ENCODE results near the gene UROS. TPM values are rescaled to one million over a fixed set of nuclear protein-coding genes. Genes with fewer than 3 reads are reported as not detected.

The UROS gene
- total RNA-seq, 4 donors from 2014 or later, result 24.6 to 39.3 (median 32.4) TPM

DNA sequence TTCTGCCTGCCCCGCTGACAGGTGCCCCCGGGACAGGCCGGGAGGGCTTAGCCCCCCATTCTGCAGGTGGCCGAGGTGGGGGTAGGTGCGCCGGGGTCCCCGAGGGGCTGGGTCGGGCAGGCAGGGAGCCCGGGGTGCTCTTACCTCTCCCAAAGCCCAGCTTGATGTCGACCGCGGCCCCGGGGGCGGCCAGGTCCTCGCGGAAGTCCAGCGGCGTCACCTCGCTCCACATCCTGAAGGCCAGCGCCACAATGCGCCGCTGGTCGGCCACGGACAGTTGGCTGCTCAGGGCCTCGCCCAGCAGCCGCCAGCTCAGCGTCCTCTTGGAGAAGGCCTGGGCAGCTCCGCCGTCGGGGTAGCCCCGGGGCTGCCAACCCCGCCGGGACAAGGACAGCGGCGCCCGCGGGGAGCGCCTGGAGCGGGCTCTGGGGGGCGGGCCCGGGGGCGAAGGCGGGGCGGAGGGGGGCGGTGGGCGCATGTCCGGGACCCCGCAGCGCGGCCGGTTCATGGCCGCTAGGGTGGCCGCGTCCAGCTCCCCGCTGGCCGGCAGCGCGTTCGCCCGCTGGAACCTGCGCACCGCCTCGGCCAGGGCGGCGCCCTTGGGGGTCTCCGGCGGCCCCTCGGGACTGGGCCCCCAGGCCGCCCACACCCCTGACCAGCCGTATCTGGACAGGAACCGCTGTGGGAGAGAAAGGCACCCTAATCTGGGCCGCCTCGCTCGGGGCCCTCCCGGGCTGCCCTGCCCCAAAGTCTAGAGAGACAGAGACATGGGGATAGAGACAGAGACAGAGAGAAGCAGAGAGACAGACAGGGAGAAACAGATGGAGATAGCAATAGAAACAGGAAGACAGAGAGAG lies 49.1 kb downstream of the UROS start:
- Histone ChIP-seq H3K9me3 (no peaks in the 10 kb centered on the region), H3K4me1 (peaks cover 0 to 2% (median 0%) of the 10 kb centered on the region in 4 donors), H3K27ac (no peak overlapping the region), H3K36me3 (no peaks in the 10 kb centered on the region), H3K27me3 (no peaks in the 10 kb centered on the region), H3K4me3 (no peak overlapping the region)
- DNase-seq, result no peak
- intact Hi-C loops (cut with DNase I; ENCODE audit: low total_unique reads) (no loop called here), in situ Hi-C loops (cut with MboI; ENCODE audit: low pct_ligation_motif_present in 1 of 4, low pct_unique_long_range_greater_than_20kb in 1 of 4, low sequenced_read_pairs in 3 of 4) (no loop called here)
- no peak for TF ChIP-seq POLR2AphosphoS5 (IDR thresholded peaks at IDR 0.05)
- TF ChIP-seq EP300 (IDR thresholded peaks at IDR 0.05; ENCODE audit: low read depth), result no peak
- no peak for TF ChIP-seq POLR2A (IDR thresholded peaks at IDR 0.05)
- TF ChIP-seq, protein P1, sequence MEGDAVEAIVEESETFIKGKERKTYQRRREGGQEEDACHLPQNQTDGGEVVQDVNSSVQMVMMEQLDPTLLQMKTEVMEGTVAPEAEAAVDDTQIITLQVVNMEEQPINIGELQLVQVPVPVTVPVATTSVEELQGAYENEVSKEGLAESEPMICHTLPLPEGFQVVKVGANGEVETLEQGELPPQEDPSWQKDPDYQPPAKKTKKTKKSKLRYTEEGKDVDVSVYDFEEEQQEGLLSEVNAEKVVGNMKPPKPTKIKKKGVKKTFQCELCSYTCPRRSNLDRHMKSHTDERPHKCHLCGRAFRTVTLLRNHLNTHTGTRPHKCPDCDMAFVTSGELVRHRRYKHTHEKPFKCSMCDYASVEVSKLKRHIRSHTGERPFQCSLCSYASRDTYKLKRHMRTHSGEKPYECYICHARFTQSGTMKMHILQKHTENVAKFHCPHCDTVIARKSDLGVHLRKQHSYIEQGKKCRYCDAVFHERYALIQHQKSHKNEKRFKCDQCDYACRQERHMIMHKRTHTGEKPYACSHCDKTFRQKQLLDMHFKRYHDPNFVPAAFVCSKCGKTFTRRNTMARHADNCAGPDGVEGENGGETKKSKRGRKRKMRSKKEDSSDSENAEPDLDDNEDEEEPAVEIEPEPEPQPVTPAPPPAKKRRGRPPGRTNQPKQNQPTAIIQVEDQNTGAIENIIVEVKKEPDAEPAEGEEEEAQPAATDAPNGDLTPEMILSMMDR (IDR thresholded peaks at IDR 0.05), result no peak
- 92% methylated on average over 58 of the region's 75 CpGs; no CpG with 5 or more reads in 1 of the 2 donors for WGBS, 2 donors (ENCODE audit: low coverage in 1 of 2)

DNA sequence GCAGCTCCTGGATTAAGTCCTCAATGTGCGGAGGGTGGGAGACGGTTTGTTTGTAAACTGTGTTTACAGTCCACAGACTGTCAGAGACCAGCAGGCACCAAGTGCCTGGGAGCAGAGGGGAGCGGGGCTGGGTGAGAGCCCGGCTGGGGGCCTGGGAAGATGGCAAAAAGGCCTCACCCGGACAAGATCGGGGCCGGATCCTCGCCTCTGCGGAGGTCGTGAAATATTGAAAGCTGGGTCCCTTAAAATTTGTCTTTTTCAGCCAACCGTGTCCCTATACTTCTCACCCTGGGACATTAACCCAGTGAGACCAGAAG lies 50.2 kb downstream of the UROS start:
- Histone ChIP-seq H3K4me1 (peaks cover 0 to 7% (median 4%) of the 10 kb centered on the region in 4 donors), H3K4me3 (no peak overlapping the region), H3K27me3 (no peaks in the 10 kb centered on the region), H3K27ac (no peak overlapping the region), H3K9me3 (no peaks in the 10 kb centered on the region), H3K36me3 (no peaks in the 10 kb centered on the region)
- in situ Hi-C loops (cut with MboI; ENCODE audit: low pct_ligation_motif_present in 1 of 4, low pct_unique_long_range_greater_than_20kb in 1 of 4, low sequenced_read_pairs in 3 of 4), result no loop called here
- TF ChIP-seq, protein P1 (IDR thresholded peaks at IDR 0.05), result no peak
- TF ChIP-seq POLR2A (IDR thresholded peaks at IDR 0.05) (no peak), EP300 (IDR thresholded peaks at IDR 0.05; ENCODE audit: low read depth) (no peak), POLR2AphosphoS5 (IDR thresholded peaks at IDR 0.05) (no peak)
- no peak for DNase-seq
- WGBS, 2 donors (ENCODE audit: low coverage in 1 of 2), result 89% methylated on average over 11 of the region's 11 CpGs; no CpG with 5 or more reads in 1 of the 2 donors
- intact Hi-C loops (cut with DNase I; ENCODE audit: low total_unique reads), result no loop called here

DNA sequence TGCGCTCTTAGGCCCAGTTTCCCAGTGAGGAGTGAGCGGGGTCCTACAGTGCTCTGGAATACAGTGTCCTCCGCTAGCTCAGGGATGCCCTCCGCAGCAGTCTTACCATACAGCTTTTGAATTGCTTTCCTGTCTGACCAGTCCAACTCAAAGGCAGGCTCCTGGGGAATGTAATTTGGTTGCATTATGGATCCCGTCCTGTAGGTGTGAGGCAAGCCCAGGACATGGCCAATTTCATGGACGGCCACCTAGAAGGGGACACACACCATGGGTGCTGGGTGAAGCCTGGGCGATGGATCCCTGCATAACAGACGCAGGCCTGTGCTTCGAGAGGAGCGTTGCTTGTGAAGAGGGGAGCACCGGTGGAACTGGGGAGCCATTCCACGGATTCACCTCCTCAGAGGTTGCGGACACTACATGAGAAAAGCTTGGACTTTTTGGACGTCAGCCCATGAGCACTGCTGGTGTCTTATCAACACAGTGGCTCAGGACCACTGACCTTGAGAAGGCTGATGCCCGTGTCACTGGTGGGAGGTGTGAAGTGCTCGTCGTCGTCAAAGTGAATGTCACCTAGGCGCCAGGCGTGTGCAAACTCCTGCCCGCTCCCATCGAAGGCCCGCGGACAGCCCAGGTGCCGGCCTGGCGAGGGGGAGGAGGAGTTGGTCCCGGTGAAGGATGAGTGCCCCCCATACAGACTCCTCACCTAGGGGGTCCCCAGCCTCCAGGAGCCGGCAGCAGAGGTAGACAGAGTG lies 50.8 kb downstream of the UROS start:
- TF ChIP-seq POLR2AphosphoS5 (IDR thresholded peaks at IDR 0.05) (no peak), POLR2A (IDR thresholded peaks at IDR 0.05) (no peak), EP300 (IDR thresholded peaks at IDR 0.05; ENCODE audit: low read depth) (no peak)
- TF ChIP-seq, protein P1 (IDR thresholded peaks at IDR 0.05), result no peak
- H3K27ac ChIP-seq, result no peak overlapping the region
- peaks cover 0 to 7% (median 4%) of the 10 kb centered on the region in 4 donors for H3K4me1 ChIP-seq
- H3K27me3 ChIP-seq, result no peaks in the 10 kb centered on the region
- intact Hi-C loops (cut with DNase I; ENCODE audit: low total_unique reads) (no loop called here), in situ Hi-C loops (cut with MboI; ENCODE audit: low pct_ligation_motif_present in 1 of 4, low pct_unique_long_range_greater_than_20kb in 1 of 4, low sequenced_read_pairs in 3 of 4) (no loop called here)
- WGBS, 2 donors (ENCODE audit: low coverage in 1 of 2), result 92 to 98% methylated on average over 7 to 28 of the region's 28 CpGs
- DNase-seq, result no peak
- H3K4me3 ChIP-seq, result no peak overlapping the region
- H3K36me3 ChIP-seq, result no peaks in the 10 kb centered on the region
- no peaks in the 10 kb centered on the region for H3K9me3 ChIP-seq

DNA sequence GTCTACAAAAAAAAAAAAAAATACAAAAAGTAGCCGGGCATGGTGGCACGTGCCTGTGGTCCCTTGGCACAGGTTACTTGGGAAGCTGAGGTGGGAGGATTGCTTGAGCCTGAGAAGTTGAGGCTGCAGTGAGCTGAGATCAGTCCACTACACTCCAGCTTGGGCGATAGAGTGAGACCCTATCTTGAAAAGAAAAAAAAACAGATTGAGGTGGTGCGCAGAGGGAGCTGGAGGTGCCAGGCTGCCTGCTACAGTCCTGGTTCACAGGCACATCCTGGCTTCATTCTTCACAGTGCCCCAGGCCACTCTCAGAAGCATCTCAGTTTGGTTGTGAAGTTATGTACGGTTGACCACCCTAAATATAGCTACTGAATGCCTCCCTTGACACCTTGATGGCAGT lies 52.2 kb downstream of the UROS start:
- WGBS, 2 donors (ENCODE audit: low coverage in 1 of 2), result 92 to 100% methylated on average over 3 to 5 of the region's 5 CpGs
- Histone ChIP-seq H3K36me3 (no peaks in the 10 kb centered on the region), H3K9me3 (no peaks in the 10 kb centered on the region), H3K27me3 (no peaks in the 10 kb centered on the region), H3K4me3 (no peak overlapping the region), H3K4me1 (peaks cover 0 to 7% (median 4%) of the 10 kb centered on the region in 4 donors), H3K27ac (no peak overlapping the region)
- no peak for DNase-seq
- intact Hi-C loops (cut with DNase I; ENCODE audit: low total_unique reads) (no loop called here), in situ Hi-C loops (cut with MboI; ENCODE audit: low pct_ligation_motif_present in 1 of 4, low pct_unique_long_range_greater_than_20kb in 1 of 4, low sequenced_read_pairs in 3 of 4) (no loop called here)
- TF ChIP-seq POLR2AphosphoS5 (IDR thresholded peaks at IDR 0.05) (no peak), POLR2A (IDR thresholded peaks at IDR 0.05) (no peak), EP300 (IDR thresholded peaks at IDR 0.05; ENCODE audit: low read depth) (no peak)
- TF ChIP-seq, protein P1 (IDR thresholded peaks at IDR 0.05), result no peak

Measured in transverse colon (tissue), 4 donors.